Smooth muscle cell (in vitro differentiated cells): Measurements from ENCODE around the gene CLDN6. TPM values are rescaled to one million over a fixed set of nuclear protein-coding genes. Genes with fewer than 3 reads are reported as not detected.

Experiments
- DNase-seq: peaks from one replicate; lab custom pipeline; 2025; ENCODE audit not compliant: unreplicated experiment; lab: John Stamatoyannopoulos, UW
- H2AFZ ChIP-seq: fragments of 200-600 bp; sonication (generic); 2 replicates; pipeline ENCODE4 v1.6.0; 2016; ENCODE audit warnings: antibody characterized with exemption, low read depth, mild to moderate bottlenecking
- H3F3A ChIP-seq: fragments of 200-600 bp; sonication (generic); 2 replicates; pipeline ENCODE4 v1.6.0; 2017; ENCODE audit warnings: antibody characterized with exemption, low read depth
- H3K27ac ChIP-seq: fragments of 200-600 bp; sonication (generic); 2 replicates; pipeline ENCODE4 v1.5.1; 2016; ENCODE audit warnings: low read depth, mild to moderate bottlenecking
- H3K27me3 ChIP-seq: fragments of 200-600 bp; sonication (generic); 2 replicates; pipeline ENCODE4 v1.6.1; 2016; ENCODE audit warnings: low read depth, mild to moderate bottlenecking
- H3K36me3 ChIP-seq: fragments of 200-600 bp; sonication (generic); 2 replicates; pipeline ENCODE4 v1.5.1; 2016; ENCODE audit warnings: low read depth
- H3K4me1 ChIP-seq: fragments of 200-600 bp; sonication (generic); 2 replicates; pipeline ENCODE4 v1.5.1; 2016; ENCODE audit warnings: low read depth
- H3K4me2 ChIP-seq: fragments of 200-600 bp; sonication (generic); 2 replicates; pipeline ENCODE4 v1.6.0; 2016; ENCODE audit warnings: mild to moderate bottlenecking
- H3K4me3 ChIP-seq: fragments of 200-600 bp; sonication (generic); 2 replicates; pipeline ENCODE4 v1.5.1; 2016; ENCODE audit warnings: mild to moderate bottlenecking
- H3K79me2 ChIP-seq: fragments of 200-600 bp; sonication (generic); 2 replicates; pipeline ENCODE4 v1.6.0; 2016; ENCODE audit warnings: low read depth, mild to moderate bottlenecking
- H3K9ac ChIP-seq: fragments of 200-600 bp; sonication (generic); 2 replicates; pipeline ENCODE4 v1.6.0; 2016; ENCODE audit warnings: low read depth
- H3K9me3 ChIP-seq: fragments of 200-600 bp; sonication (generic); replicated peaks from 2 replicates; pipeline ENCODE4 v1.5.1; 2016; ENCODE audit warnings: low read depth
- H4K20me1 ChIP-seq: fragments of 200-600 bp; sonication (generic); 2 replicates; pipeline ENCODE4 v1.6.0; 2016; ENCODE audit warnings: low read depth
- WGBS: methylation state at CpG from one replicate; pipeline ENCODE4 v1.1.7; 2016; ENCODE audit warnings: low lambda C conversion rate; 5-methylcytosine and 5-hydroxymethylcytosine counted together
- polyA plus RNA-seq: library from polyadenylated mRNA; unstranded; fragments of >200 nt; fragmentation: Nextera tagmentation; extraction: Ambion mirVana; gene quantifications from 2 replicates; pipeline ENCODE4 v1.2.1, GENCODE V29; 2016
- total RNA-seq: library from RNA; depleted of rRNA; stranded (reverse); fragments of >200 nt; gene quantifications from 2 replicates; pipeline ENCODE4 v1.2.3, GENCODE V29; 2014
- TF ChIP-seq, protein P1 (sequence below): fragments of 200-600 bp; sonication (generic); IDR thresholded peaks from 2 replicates; pipeline ENCODE4 v1.5.1; 2017; ENCODE audit warnings: borderline replicate concordance, mild to moderate bottlenecking, antibody characterized with exemption; ENCODE audit not compliant: insufficient read depth, poor library complexity, severe bottlenecking

Gene CLDN6
- total and polyA plus RNA-seq, 2 experiments from 2014 or later: 55.4 to 113 TPM

DNA sequence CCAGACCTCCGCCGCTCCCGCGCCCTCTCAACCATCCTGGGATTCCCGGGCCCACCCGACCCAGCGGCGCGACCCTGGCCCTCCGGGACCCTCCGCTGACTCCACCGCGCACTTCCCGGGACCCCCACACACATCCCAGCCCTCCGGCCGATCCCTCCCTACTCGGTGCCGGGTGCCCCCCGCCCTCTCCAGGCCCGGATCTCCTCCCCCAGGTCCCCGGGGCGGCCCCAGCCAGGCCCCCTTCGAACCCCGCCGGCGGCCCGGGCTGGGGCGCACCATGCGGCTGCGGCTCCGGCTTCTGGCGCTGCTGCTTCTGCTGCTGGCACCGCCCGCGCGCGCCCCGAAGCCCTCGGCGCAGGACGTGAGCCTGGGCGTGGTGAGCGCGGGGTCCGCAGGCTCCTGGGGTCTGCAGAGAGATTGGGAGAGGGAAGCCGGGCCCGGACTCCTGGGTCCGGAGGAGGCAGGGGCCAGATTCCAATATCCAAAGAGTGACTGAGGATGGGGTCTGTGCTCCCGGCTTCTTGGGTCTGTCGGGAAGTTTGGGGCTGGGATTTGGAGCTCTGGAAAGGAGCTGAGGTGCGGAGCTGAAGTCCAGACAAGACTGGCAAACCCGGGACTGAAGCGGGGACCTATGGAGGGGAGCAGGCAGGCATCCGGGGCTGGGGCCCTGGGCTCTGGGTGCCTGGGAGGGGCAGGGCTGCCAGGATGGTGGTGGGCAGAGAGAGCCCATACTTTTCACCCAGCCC lies 28.8 kb upstream of the CLDN6 start:
- H2AFZ ChIP-seq: no peak overlapping the region
- no peak overlapping the region for H3K27ac ChIP-seq
- no peaks in the 10 kb centered on the region for H3F3A ChIP-seq
- WGBS: 2% methylated on average over 22 of the region's 54 CpGs
- peaks cover 74% of the 10 kb centered on the region for H3K27me3 ChIP-seq
- H3K36me3 ChIP-seq: no peaks in the 10 kb centered on the region
- H3K9me3 ChIP-seq: no peaks in the 10 kb centered on the region
- DNase-seq: no peak
- TF ChIP-seq, protein P1, sequence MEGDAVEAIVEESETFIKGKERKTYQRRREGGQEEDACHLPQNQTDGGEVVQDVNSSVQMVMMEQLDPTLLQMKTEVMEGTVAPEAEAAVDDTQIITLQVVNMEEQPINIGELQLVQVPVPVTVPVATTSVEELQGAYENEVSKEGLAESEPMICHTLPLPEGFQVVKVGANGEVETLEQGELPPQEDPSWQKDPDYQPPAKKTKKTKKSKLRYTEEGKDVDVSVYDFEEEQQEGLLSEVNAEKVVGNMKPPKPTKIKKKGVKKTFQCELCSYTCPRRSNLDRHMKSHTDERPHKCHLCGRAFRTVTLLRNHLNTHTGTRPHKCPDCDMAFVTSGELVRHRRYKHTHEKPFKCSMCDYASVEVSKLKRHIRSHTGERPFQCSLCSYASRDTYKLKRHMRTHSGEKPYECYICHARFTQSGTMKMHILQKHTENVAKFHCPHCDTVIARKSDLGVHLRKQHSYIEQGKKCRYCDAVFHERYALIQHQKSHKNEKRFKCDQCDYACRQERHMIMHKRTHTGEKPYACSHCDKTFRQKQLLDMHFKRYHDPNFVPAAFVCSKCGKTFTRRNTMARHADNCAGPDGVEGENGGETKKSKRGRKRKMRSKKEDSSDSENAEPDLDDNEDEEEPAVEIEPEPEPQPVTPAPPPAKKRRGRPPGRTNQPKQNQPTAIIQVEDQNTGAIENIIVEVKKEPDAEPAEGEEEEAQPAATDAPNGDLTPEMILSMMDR: no peak
- no peaks in the 10 kb centered on the region for H4K20me1 ChIP-seq
- H3K4me1 ChIP-seq: peaks cover 11% of the 10 kb centered on the region
- no peak overlapping the region for H3K9ac ChIP-seq
- H3K79me2 ChIP-seq: no peaks in the 10 kb centered on the region
- no peak overlapping the region for H3K4me3 ChIP-seq
- peak overlapping the region; percentile 93 for H3K4me2 ChIP-seq

DNA sequence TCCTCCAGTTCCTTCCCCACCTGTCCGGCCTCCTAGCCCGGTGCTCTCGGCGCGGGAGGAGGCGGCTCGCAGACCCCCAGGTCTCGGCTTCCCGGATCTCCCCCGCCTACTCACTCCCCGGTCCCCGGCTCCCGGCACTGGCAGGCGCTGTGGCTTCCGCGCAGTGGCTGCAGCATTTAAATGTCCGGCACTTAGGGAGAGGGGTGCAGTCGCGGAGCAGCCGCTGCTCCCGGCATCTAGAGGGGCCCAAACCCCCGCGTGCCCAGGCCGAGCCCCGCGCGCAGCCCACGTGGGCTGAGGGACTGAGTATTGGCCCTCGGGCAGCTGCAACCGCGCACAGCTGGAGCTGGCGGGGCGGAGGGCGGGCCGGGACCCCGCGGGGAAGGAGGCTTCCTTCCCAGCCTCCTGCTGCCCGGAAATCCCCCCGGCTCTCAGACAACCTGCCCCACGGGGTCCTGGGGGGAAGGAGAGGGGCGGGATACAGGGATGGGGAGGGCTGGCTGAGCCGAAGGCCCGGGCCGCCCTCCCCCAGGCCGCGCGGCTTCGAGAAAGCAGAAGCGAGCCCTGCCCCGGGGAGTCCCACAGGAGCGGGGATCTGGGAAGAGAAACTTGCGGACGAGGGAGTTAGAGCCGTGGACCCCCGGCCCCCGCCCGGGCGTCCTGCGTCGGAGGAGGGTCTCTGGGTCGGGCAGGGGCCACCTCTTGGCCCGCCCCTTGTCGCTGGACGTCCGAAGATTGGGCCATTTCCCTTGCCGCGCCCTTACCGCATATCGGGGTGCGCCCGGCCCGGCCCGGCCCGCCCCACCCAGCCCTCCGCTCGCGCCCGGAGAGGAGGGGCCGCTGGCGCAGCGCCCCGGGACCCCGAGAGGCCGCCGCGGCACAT lies 28.0 kb upstream of the CLDN6 start, which contains the start of gene MMP25:
MMP25 (plus strand) TSS at position 804 of the 883 bp plus-strand sequence. CDS start 357 bp downstream, outside the sequence.
- H3K27ac ChIP-seq: no peak within 1 kb of the TSS
- no peak for DNase-seq
- TF ChIP-seq, protein P1: no peak
- no peaks in the 10 kb centered on the region for H3F3A ChIP-seq
- no peaks in the 10 kb centered on the region for H3K79me2 ChIP-seq
- H3K4me2 ChIP-seq: peak within 1 kb of the TSS; percentile 93
- H4K20me1 ChIP-seq: no peaks in the 10 kb centered on the region
- under 1% methylated on average over 59 of the region's 86 CpGs for WGBS
- no peak within 1 kb of the TSS for H2AFZ ChIP-seq
- peaks cover 74% of the 10 kb centered on the region for H3K27me3 ChIP-seq
- peak within 1 kb of the TSS; percentile 54 for H3K4me3 ChIP-seq
- H3K36me3 ChIP-seq: no peaks in the 10 kb centered on the region
- H3K4me1 ChIP-seq: peaks cover 11% of the 10 kb centered on the region
- no peaks in the 10 kb centered on the region for H3K9me3 ChIP-seq
- no peak within 1 kb of the TSS for H3K9ac ChIP-seq

DNA sequence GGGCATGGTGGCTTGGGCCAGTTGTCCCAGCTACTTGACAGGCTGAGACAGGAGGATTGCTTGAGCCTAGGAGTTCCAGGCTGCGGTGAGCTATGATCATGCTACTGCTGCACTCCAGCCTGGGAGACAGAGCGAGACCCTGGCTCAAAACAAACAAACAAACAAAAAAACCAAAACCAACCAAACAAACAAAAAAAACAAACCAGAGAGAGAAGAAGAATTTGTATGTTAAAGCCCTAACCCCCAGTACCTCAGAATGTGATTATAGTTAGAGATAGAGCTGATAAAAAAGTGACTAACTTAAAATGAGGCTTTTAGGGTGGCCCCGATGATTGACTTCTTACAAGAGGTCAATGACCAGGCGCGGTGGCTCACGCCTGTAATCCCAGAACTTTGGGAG lies 26.7 kb upstream of the CLDN6 start:
- no peak overlapping the region for H2AFZ ChIP-seq
- 84% methylated on average over 6 of the region's 6 CpGs for whole genome bisulfite sequencing
- peak overlapping the region; percentile 54 for H3K4me3 ChIP-seq
- H3F3A ChIP-seq: no peaks in the 10 kb centered on the region
- H3K4me2 ChIP-seq: peak overlapping the region; percentile 93
- no peak overlapping the region for H3K27ac ChIP-seq
- H3K4me1 ChIP-seq: peaks cover 11% of the 10 kb centered on the region
- H3K27me3 ChIP-seq: peaks cover 74% of the 10 kb centered on the region
- H4K20me1 ChIP-seq: no peaks in the 10 kb centered on the region
- no peaks in the 10 kb centered on the region for H3K9me3 ChIP-seq
- TF ChIP-seq, protein P1: no peak
- H3K9ac ChIP-seq: no peak overlapping the region
- H3K36me3 ChIP-seq: no peaks in the 10 kb centered on the region
- H3K79me2 ChIP-seq: no peaks in the 10 kb centered on the region
- DNase-seq: no peak
